AG20443 (cell line): ENCODE measurements around the gene QSOX1.
A peak's percentile ranks its signal among the peaks of the same experiment; 100 is the strongest.

Source experiments
- DNase-seq: peaks from one replicate; pipeline ENCODE4 v3.0.0; 2012; ENCODE audit warnings: low spot score, mixed read lengths

QSOX1 gene

DNA sequence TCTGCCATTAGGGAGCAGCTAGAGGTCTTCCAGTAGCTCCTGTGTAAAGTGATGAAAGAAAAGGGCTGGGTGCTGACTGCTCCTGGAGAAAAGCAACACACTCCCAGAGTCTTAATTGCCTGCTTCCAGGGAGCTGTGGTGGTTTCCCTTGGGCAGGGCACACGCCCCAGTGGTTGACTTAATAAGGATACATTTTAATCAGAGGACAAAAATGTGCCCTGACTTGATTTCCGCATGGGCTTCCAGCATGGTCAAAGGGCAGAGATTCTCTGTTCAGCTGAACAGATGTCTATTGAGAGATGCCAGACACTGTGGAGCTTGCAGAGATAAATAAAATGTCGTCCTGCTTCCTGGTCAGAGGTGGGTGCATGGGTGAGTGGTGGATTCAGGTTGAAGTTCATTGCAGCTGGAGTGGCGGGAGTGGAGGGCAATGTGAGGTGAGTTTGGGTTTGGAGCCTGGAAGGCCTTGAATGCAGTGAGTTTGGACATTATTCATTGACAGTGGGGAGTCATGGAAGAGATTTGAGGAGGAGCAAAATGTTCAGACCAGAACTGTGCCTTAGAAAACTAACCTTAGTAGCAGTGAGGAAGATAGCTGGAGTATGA is 16.0 kb downstream of the QSOX1 start:
- DNase-seq = no peak

DNA sequence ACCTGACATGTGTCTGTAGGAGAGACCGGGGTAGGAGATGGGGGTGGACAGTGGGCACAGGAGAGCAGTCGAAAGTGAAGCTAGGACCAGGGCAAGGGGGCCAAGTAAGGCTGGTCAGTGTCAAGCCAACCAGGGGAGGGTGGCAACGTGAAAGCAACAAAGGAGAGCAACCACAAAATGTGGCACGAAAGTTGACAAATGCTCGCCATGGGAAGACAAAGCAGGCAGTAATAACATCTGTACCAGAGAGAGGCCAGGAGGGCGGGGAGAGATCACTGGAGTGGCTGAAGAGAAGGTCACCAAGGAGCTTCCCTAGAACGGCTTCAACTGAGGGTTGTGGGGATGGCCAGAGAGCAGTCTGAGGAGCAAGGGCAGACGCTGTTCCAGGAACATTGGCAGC is 17.0 kb downstream of the QSOX1 start:
- no peak for DNase-seq

DNA sequence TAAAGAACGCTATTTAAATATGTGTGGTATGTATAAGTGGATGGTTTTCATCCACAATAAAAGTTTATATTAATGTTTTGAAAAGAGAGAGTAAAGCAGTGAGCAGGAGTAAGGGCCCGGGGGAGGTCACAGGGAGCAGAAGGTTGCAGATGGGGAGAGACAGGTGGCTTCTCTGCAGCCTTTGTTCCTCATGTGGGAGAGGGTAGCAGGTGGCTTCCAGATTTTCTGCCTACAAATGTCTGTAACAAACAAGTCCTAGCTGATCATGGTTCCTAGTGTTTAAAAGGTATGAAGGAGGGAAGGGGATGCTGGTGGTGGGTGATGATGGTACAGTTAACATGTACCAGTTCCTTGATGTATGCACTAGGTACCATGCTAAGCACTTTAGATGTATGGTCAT is 18.8 kb downstream of the QSOX1 start:
- DNase-seq = no peak

DNA sequence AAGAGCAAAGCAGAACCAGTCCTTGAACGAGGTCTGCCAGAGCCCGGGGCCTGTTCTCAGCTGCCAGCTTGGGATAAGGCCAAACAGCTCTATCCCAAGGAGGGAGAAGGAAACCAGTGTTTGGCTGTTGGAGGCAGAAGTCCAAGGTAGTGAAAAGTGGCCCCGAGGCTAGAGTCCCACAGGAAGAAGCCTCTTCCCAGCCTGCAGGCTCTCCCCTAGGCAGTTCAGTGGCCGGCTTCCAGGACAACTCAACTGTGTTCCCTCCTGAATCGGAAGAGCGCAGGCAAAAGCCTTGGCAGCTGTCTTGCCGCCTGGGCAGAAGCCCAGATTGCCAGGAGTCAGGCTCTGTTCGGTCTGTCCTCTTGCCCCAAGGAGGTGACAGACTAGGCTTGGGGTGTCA is 19.3 kb downstream of the QSOX1 start:
- peak; percentile 84 for DNase-seq

DNA sequence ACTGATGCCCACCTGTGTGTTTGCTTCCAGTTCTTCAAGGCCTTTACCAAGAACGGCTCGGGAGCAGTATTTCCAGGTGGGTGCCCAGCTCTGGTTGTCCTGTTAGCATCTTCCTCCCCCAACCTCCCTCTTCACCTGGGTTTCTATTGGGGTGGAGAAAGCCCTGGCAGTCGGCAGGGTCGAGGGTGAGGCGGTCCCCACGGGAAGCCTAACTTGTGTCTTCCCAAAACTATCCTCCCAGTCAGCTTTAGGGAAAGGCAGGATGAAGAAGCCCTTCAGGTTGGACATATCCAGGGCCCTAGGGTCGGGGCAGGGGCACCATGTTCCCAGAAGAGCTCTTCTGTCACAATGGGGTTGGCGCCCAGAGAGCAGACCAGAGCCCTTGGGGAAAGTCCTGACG is 20.6 kb downstream of the QSOX1 start:
- no peak for DNase-seq

DNA sequence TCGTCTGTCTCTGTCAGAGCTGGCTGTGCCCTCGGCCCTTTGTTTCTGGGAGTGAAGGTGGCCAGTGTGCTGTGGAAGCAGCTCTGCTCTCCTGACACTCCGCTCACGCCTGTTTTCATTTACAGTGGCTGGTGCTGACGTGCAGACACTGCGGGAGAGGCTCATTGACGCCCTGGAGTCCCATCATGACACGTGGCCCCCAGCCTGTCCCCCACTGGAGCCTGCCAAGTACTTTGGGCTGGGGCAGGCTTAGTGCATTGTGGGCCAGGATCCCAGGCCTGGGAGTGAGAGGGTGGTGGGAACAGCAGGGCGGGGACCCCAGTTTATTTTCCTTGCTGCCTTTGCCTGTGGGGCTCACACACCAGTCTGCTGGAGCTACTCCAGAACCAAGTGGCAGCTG is 21.1 kb downstream of the QSOX1 start:
- no peak for DNase-seq

DNA sequence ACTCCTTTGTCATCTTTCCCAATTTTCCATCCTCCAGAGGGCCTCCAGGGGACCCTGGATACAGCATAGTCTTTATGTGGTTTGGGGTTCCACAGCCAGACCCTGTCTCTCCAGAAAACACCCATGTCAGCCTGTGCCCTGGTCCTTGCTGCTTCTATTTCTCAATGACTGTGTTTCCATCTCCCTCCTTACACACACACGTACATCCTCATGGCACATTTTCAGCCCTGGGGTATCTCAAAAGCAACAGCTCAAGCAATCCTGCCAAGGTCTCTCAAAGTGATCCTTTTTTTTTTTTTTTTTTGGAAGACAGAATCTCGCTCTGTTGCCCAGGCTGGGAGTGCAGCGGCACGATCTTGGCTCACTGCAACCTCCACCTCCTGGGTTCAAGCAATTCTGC is 22.3 kb downstream of the QSOX1 start:
- no peak for DNase-seq

DNA sequence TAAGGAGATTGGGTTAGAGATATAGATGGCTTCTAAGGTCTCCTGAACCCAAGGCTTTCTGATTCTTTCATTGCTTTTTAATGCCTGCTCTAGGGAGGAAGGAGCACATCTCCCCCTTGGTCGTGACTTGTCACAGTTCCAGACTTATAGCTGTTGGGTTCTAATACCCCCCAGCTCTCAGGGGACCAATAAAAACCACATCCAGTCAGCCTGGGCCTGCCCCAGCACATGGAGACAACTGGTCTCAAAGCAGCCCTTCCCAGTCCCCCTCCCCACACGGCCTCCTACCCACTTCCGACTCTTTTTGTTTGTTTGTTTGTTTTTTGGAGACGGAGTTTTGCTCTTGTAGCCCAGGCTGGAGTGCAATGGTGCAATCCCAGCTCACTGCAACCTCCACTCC is 23.3 kb downstream of the QSOX1 start:
- no peak for DNase-seq

DNA sequence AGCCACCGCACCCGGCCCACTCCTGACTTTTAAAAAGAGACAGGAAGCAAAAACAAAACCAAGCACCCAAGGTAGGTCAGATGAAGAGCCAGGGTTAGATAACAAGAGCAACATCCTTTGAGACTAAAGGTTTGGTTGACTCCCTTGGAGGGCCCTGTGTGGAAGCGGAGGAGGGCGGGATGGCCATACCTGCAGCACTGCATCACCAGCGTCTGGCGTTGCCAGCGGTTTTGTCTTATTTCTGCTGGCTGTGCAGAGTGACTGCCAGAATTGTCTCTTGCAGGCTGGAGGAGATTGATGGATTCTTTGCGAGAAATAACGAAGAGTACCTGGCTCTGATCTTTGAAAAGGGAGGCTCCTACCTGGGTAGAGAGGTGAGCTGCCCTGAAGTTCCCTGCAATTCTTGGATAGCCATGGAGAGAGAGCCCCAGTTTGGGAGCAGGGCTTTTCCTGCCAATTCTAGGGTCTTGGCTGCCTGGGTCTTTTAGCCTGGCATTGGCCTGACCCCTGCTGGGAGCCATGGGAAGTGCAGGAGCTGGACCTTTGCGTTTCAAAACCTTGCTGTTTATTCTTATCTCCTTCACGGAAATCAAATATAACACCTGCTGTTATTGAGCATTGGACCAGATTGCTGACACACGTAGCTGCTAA is 24.0 kb downstream of the QSOX1 start:
- peak; percentile 84 for DNase-seq

DNA sequence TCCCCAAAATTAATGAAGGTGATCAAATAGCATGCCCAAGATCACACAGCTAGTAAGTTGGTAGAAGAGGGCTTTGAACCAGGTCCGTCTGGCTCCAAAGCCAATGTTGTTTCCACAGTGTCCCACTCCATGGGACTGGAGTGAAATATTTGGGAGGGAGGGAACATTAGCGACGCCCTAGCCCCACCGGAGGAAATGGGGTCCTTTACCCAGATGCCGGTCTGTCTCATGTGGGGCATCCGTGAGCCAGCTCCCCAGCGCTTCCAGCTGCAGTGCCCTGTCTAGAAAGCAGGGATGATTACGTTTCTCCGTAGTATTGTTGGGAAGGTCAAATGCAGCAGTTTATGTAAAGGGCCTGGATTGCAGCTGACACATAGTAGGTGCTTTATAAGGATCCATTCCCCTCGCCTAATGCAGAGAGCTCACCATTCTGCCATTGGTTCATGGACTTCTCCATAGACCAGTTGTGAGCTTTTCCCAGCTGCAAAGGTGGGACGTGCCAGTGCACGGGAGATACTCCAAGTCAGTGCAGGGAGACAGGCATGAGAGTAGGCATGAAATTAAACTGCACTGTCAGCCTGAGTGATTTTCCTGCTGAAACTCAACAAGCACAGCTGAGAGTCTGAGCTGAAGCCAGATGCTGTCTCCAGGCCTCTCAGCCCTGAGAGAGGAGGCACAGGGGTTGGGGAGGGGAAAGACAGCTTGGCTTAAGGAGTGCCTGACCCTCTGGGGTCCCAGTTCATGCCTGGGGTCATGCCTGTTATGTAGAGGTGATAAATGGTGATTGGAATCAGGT is 24.7 kb downstream of the QSOX1 start:
- no peak for DNase-seq

DNA sequence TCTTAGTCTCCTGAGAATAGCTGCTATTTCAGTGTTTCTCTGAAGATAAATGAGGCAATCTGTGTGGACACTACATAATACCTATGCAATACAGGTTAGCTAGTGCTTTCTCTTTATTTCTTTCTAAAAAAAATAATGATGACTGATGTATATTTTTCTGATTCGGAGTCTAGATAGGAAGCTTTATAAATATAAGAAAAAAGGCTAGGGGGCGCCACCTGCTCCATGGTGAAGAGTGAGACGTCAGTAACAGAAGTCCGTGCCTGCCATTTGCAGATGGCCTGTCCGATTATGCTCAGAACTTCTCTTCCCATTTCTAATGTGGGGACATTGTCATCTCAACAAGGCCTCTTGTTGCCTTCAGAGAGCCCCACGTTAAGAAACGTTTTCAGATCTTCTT is 26.4 kb downstream of the QSOX1 start:
- DNase-seq = no peak

DNA sequence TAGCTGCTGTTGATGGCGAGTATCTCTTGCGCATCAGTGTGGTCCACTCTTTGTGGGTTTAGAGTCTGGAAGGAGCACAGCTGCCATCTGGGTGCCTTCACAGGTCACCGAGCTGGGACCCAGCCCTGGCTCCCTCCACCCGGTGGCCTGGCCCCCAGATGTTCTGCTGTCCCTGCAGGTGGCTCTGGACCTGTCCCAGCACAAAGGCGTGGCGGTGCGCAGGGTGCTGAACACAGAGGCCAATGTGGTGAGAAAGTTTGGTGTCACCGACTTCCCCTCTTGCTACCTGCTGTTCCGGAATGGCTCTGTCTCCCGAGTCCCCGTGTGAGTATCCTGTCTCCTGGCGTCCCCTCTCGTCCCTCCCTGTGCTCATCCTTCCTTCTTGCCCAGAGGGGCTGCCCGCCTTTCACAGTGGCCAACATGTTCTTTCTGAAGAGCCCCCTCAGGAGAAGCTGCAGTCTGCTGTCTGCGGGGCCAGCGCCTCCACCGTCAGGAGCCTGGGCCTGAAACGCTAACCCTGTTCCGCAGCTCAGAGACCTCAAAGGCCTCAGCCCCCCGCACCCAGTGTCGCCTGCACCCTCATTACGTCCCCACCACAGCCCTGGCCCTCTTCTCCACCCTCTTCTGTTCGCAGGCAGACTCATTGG is 27.4 kb downstream of the QSOX1 start:
- no peak for DNase-seq

DNA sequence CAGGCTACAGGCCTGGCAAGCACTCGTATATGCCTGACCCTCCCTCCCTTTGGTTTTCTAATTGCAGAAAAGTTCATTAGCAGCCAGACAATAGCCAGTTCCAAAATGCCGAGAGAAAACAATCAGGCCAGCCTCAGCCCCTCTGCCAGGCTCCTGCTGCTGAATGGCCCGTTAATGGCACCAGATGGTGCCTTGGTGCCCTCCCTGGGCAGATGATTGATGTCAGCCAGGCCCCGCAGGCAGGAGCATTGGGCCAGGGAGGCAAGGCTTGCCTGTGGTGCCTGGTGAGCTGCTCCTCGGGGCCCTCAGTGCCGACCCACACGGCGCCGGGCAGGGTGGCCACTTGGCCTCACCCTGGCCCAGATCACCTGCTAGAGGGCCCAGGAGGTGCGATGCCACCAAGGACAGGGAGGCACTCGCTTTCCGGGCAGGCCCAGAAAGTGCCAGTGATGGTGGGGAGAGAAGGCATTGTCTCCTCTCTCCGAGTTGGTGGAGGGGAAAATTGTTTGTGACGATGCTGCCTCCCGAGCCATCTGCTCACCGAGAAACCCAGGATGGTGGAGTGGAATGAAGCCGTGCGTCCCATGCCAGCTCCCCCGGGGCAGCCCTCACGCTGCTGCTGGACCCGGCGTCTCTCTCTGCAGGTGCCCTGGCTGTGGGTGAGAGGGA is 28.1 kb downstream of the QSOX1 start:
- no peak for DNase-seq

DNA sequence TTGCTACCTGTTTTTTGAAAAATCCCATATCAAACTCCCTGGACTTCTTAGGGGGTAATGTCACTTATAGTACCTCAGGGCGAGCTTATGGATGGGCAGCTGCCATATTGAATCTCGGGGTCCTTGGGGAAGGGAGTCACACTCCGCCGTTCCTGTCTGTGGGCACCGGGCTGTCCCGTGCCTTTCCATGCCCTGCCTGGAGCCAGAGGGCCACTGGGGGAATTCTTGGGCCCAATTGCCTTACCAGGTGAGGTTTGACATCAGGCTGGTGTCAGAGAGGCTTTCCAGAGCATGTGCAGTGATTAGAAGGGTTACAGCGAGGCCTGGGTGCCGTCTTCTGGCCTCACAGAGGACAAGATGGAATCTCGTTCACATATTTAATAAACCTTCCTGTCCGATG is 28.8 kb downstream of the QSOX1 start:
- no peak for DNase-seq

DNA sequence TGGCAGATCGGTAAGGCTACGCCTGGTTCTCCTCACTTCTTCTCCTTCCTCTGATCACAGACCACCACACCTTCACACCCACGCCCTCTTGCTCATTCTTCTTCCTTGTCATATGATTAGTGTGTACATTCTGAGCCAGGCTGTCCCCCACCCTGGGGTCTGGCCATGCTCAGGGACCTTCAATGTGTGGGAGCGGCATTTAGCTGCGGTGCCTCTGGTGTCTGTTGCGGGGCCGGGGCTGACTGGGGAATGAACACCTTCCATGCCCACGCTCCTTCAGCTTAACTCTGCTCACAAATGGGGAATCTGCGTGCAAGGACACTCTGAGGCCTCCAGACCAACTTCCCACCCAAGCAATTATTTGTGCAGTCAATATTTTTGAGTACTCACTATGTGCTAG is 29.4 kb downstream of the QSOX1 start:
- no peak for DNase-seq

DNA sequence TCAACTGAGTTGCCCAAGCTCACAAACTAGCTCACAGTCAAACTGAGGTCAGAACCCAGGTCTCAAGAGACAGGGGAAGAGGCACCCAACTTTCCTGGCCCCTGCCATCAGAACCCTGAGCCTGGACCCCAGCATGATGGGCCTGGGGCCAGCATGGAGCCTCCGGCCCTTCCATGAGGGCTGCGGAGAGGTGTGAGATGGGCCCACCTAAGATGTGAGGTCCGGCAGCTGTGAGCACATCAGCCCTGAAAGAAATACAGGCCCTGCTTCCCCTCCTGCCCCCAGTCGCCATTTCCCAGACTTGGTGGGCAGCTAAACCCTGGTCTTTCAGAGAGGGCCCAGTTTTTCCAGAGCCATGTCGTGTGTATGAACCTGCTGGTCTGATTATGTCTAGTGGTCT is 30.6 kb downstream of the QSOX1 start:
- DNase-seq = no peak

DNA sequence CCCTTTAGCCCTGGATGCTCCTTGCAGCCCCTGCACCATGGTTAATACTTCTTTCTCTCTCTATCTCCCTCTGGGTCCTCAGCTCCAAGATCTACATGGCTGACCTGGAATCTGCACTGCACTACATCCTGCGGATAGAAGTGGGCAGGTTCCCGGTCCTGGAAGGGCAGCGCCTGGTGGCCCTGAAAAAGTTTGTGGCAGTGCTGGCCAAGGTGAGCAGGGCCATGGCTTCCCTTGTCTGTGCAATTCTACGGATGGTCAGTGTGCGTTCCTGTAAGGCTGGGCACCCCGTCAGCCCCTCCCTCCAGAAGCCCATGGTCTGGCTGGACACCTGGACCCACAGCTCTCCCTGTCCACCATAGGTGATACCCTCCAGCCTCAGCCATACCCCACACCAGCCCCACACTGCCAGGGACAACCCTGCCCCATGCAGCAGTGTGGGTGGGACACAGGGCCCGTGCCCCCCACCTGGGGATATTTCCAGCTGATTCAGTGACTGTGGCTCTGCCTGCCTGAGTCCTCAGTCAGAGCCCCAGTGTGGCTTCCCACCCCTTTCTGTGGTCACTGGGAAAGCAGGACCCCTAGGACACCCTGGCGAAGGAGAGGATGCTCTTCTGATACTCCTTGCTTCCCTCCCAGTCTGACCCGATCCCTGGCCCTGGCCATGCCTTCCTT is 31.4 kb downstream of the QSOX1 start:
- DNase-seq = no peak

DNA sequence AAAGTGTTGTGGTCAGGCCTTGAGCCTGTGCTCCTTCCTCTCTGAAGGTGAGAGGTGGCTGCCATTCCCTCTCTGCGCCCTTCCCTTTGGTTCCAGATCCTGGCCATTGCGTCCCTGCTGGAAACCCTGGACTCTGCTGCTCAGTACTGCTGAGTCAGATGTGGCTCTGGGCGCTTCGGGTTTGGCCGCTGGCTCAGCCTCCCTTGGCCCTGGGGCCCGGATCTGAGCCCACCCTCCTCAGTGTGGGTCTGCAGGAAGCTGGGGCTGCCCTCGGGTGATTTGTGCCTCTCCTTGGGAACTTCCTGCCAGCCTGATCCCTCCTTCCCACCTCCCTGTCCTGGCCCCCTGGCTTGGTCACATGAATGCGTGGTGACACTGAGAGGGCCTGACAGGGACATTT is 32.2 kb downstream of the QSOX1 start:
- DNase-seq = no peak

DNA sequence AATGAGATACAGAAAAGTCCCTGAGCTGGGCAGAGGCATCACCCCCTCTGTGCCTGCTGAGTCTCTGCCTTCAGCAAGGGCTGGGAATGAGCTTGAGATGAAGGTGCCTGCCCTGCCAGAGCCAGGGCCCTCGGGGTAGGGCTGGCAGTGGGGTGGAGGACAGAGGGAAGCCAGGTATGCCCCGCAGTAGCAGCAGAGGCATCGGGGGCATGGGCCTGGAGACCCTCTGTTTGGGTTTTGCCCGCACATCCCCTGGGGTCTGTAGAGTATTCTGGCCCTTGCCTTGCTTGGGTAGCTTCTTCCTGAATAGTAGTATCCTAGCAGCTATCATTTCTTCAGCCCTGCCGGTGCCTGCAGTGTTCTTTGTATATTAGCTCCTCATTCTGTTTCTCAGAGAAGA is 33.0 kb downstream of the QSOX1 start:
- no peak for DNase-seq

DNA sequence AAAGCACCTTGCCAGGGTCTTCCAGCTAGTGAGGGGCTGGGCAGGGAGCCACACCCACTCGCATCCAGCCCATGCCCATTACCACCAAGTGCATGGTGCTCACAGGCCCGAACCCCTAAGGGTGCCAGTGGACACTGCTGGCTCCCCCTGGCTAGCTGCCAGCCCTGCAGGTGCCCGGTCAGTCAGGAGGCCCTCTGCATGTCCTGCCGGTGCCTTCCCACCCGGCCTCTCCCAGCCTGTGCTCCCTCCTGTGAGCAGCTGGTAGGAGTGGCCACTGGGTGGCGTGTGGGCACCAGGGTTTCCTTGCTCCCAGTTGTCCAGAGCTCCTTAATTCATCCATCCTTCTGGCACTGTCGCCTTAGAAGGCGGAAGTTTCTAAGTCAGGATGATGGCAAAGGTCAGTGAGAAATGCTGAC is 33.4 kb downstream of the QSOX1 start:
- DNase-seq = peak; percentile 80

DNA sequence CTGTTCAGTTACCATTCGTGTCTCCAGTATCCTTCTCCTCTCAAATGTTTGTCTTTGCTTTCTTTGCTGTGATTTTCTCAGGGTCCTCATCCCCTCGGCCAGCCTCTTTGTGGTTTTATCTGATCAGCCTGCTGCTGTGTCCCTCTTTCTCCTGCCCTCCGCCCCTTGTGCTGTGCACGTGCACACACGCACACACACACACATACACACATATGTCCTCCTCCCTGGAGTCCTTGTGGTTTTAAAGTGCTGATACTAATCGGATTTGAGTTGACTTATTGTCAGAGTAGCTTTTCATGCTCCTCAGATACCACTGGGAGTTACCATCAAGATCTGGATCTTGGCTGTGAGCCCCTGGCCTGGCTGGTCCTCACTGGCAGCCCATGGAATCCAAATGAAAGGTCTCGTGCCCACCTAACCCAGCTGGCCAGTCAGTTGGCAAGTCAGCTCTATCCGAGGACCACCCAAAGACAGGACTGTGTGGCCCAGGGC is 34.1 kb downstream of the QSOX1 start:
- DNase-seq = no peak

DNA sequence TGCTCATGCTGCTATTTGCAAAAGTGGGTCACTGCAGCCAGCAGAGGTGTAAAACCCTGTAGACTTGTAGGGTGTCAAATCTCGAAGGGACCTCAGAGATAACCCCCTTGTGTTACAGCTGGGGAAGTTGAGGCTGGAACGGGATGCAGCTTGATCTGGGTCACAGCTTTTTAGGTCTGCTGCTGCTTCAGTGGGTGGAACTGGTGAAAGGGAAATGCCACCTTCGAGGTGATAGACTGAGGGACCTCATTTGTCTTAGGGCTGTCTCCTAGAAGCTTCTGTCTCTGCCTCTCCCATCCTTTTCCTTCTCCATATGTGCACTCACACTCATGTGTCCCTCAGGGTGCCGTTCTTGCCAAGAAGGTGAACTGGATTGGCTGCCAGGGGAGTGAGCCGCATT is 35.4 kb downstream of the QSOX1 start:
- no peak for DNase-seq
